Hematopoietic multipotent progenitor cell treated with erythropoietin and hydrocortisone succinate and interleukin-3 and kit ligand, for 8 days (in vitro differentiated cells): ENCODE measurements around the gene COQ8B.

Experiments used
- DNase-seq: peaks from one replicate; pipeline ENCODE4 v3.0.0-alpha.2; 2015

The COQ8B gene

GRCh38 chr19:40717325-40717879 lies 716 bp upstream of the COQ8B start:
- peak; percentile 8 for DNase-seq

DNA sequence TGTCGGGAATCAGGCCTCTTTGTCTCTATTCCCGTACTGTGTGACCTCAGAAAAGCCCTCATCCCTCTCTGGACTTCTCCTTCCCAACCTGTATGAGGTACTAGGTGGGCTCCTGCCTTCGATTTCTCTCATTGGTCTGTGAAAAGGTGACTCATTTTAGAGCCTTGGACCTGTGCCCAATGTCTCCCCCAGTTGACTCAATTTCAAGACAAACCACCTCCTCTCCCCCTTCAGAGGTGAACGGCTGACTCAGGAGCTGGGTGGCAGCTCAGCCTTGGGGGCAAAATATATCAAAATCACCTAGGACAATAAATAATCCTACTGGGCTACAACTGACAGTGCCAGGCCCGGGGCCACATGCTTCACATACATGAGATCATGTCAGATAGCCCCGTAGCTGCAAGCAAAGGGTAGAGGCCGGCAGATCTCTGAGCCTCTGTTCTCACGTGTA lies 630 bp downstream of the COQ8B start:
- DNase-seq: peak; percentile 62

- peak; percentile 91 for DNase-seq
Observed at GRCh38 chr19:40714441-40715299, 2.0 kb downstream of the COQ8B start.

DNA sequence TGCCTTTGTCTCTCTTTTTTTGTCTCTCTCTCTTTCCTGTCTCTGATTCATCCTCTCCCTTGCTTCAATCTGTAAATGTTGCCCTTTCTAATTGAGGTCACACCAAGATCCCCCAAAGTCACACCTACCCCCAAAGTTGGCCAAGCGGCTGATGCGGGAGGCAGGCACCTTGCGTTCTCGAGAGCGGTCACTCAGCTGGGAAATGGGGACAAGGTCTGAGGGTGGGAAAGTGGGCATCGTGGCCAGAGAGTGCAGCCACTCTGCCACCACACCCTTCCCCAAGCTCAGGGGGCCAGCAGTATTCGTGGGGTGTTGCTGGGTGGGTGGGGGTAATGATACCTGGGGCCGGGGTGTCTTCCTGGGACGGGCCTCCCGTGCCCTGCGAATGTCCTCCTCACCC lies 2.7 kb downstream of the COQ8B start:
- DNase-seq: no peak

DNA sequence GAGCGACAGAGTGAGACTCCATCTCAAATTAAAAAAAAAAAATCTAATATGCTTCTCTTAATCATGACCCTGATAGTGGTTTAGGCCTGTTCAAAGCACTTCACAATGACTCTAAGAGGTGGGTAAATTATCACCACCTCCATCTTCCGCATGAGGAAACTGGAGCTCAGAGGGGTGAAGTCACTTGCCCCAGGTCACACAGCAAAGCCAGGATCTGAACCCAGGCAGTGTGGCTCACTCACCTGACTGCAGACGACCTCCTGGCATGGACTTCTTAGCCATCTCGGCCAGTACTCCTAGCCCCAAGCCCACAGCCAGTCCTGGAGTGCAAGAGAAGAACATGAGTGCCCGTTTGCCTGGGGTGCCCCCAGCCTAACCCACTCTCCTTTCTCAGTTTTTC lies 6.9 kb downstream of the COQ8B start:
- no peak for DNase-seq

DNA sequence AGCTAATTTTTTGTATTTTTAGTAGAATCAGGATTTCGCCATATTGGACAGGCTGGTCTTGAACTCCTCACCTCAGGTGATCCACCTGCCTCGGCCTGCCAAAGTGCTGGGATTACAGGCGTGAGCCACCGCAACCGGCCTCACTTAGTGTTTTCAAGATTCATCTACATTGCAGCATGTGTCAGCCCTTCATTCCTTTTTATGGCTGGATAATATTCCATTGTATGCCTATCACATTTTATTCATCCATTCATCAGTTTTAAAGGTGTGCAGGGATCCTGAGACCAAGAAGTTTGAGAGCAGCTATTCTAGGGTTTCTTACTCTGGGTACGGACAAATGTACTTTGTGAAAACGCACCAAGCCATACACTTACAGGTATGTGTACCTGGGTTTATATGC lies 9.1 kb downstream of the COQ8B start:
- no peak for DNase-seq

DNA sequence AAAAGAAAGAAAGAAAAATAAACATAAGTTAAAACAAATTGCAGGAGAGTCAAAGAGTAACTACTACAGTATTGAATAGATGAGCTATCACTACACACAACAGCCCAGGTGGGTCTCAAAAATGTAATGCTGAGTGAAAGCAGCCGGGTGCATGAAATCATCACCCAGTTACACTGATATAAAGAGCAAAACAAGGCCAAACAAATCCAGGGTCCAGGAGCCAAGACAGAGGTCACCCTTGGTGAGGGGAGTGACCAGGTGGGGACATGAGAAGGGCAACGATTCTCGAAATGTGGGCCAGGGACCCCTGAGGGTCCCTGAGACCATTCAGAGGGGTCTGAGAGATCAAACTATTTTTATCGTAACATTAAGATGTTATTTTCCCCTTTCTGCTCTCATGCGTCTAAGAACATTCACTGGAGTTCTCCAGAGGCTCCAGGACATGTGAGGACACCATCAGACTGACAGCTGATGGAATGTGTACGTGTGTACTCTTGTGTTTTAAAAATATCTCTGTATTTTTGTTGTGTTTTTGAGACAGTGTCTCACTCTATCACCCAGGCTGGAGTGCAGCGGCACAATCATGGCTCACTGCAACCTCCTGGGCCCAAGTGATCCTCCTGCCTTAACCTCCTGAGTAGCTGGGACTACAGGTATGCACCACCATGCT lies 10.6 kb downstream of the COQ8B start:
- no peak for DNase-seq

GRCh38 chr19:40705362-40705651 lies 11.4 kb downstream of the COQ8B start:
- DNase-seq: no peak

GRCh38 chr19:40704491-40705361 lies 12.0 kb downstream of the COQ8B start:
- peak; percentile 6 for DNase-seq

- no peak for DNase-seq
Observed at GRCh38 chr19:40703029-40703755, 13.5 kb downstream of the COQ8B start.

- DNase-seq: peak; percentile 24
Observed at GRCh38 chr19:40702337-40703012, 14.2 kb downstream of the COQ8B start.

DNA sequence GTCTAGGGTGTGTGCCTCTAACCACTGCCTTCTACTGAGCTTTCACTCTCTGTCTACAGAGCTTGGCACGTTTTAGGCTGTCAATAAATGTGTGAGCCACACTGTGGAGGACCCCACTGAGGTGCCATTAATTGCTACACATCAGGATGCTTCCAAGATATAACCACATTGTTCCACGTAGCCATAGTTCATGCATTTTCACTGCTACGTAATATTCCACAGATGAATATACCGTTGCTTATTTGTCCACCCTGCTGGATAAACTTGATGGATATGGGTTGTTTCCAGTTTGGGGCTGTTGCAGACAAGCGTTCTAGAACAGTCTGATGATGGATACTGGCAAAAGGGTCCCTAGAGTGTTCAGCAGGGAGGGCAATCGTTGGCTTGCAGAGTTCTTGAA lies 14.9 kb downstream of the COQ8B start:
- no peak for DNase-seq

DNA sequence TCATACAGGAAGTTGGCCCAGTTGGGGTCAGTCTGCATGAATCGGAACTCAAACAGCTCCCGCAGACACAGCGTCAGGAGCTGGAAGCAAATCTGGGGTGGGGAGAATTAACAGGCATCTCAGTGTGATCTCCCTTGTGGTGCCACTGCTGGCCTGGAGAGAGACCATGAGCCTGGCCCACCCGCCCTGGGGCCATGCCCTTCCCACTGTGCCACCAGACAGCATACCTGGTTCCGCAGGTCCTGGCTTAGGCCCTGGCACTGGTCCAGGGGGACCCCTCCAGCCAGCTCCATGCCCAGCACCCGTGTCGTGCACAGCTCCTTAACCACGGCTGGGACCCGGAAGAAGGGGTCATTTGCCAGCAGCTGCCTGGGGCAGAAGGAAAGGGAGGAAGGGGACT lies 16.6 kb downstream of the COQ8B start:
- DNase-seq: no peak

DNA sequence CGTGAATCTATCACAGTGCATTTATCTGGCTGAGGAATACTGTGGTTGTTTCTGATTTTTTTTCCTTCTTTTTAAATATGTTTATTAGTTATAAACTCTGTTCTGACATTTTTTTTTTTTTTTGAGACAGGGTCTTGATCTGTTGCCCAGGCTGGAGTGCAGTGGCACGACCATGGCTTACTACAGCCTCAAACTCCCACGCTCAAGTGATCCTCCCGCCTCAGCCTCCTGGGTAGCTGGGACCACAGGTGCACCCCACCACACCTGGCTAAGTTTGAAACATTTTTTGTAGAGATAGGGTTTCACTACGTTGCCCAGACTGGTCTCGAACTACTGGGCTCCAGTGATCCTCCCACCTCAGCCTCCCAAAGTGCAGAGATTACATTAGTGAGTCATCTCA lies 19.7 kb downstream of the COQ8B start:
- DNase-seq: no peak

- no peak for DNase-seq
Observed at GRCh38 chr19:40695881-40696280, 20.8 kb downstream of the COQ8B start.

- DNase-seq: no peak
Observed at GRCh38 chr19:40693896-40694295, 22.8 kb downstream of the COQ8B start.

- DNase-seq: no peak
Observed at GRCh38 chr19:40693150-40693788, 23.4 kb downstream of the COQ8B start.

DNA sequence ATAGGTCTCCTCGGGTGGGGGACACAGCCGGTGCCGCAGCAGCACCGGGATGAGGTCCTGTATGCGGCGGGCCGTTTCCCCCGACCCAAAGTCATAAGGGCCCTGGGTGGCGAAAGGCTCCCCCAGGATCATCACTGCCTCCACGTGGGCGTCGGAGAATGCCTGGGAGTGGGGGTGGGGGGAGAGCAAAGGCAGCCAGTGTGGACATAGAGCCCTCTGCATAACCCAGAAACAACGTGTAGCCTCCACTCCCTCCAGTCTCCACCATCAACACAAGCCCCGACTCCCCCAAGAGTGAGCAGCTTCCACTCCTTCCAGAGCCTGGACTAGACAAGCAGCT lies 24.5 kb downstream of the COQ8B start:
- no peak for DNase-seq

- DNase-seq: peak; percentile 64
Observed at GRCh38 chr19:40691421-40692211, 25.1 kb downstream of the COQ8B start.

- peak; percentile 89 for DNase-seq
Observed at GRCh38 chr19:40690693-40691420, 25.8 kb downstream of the COQ8B start.
